IPS DF 4.7 (cell line): Measurements from ENCODE around the gene TMEM178A.

Experiments
- DNase-seq: peaks from one replicate; pipeline ENCODE4 v3.0.0-alpha.2; 2013; ENCODE audit warnings: low spot score; ENCODE audit errors: extremely low read depth

TMEM178A gene

GRCh38 chr2:39739386-39739785 lies 73.7 kb downstream of the TMEM178A start:
- no peak for DNase-seq

- no peak for DNase-seq
These were observed 76.2 kb downstream of the TMEM178A start for GRCh38 chr2:39741871-39742270.

GRCh38 chr2:39743269-39743776 lies 77.6 kb downstream of the TMEM178A start:
- no peak for DNase-seq

- DNase-seq: no peak
These were observed 89.7 kb downstream of the TMEM178A start for GRCh38 chr2:39755466-39755865.

- no peak for DNase-seq
These were observed 91.4 kb downstream of the TMEM178A start for GRCh38 chr2:39757156-39757555.

- no peak for DNase-seq
These were observed 96.7 kb downstream of the TMEM178A start for GRCh38 chr2:39762448-39762847.
